ENCODE results near the gene PRAME.

GRCh38 chr22:22558972-22559603, at the start of gene PRAME:
- TF ChIP-seq CTCF (IDR thresholded peaks at IDR 0.05) (no peak), POLR2A (IDR thresholded peaks at IDR 0.05) (no peak)
